ENCODE data around the gene PNMA6E. TPM values are rescaled to one million over a fixed set of nuclear protein-coding genes. Genes with fewer than 3 reads are reported as not detected.

The PNMA6E gene
- total and polyA plus RNA-seq, 9 of the 15 experiments (the other 6 are each of a cell fraction or from before 2014, with no cell fraction given) = 0.03 TPM; not detected in 8

GRCh38 chrX:153361781-153362397, 39.3 kb downstream of the PNMA6E start:
- intact Hi-C loops (cut with micrococcal nuclease) = no loop called here
- no peak overlapping the region for H3K4me2 ChIP-seq (ENCODE audit: insufficient read depth, low read length)
- POLR2A ChIA-PET = no interaction called here
- no peaks in the 10 kb centered on the region for H3K79me2 ChIP-seq (ENCODE audit: control insufficient read depth, insufficient read depth, low read length)
- no peaks in the 10 kb centered on the region for H3K27me3 ChIP-seq (ENCODE audit: control insufficient read depth in 2 of 2, insufficient read depth in 2 of 2, low read length in 2 of 2)
- ATAC-seq (no peak), DNase-seq (ENCODE audit: extremely low read depth in 1 of 4, low spot score in 3 of 4) (no peak), FAIRE-seq (no peak)
- no peak overlapping the region for H2AFZ ChIP-seq (ENCODE audit: low read depth, low read length)
- H3K36me3 ChIP-seq (ENCODE audit: control insufficient read depth, insufficient read depth, low read length) = no peaks in the 10 kb centered on the region
- H3K4me1 ChIP-seq (replicated peaks in 1 of 2; ENCODE audit: control insufficient read depth in 2 of 2, insufficient read depth in 2 of 2, low read length in 2 of 2) = 0 out of 5 replicates have a peak, but pooled peaks cover 0 to 3% of the 10 kb centered on the region in 2 experiments
- no peaks in the 10 kb centered on the region for H3K9me3 ChIP-seq (replicated peaks; ENCODE audit: control insufficient read depth, insufficient read depth, low read depth, low read length)
- 0% methylated on average over 2 of the region's 2 CpGs for WGBS (ENCODE audit: insufficient coverage, low coverage, missing lambda C conversion rate)
- no peaks in the 10 kb centered on the region for H4K20me1 ChIP-seq (replicated peaks; ENCODE audit: control insufficient read depth, insufficient read depth, low read length)
- H3K9me1 ChIP-seq (ENCODE audit: control insufficient read depth, insufficient read depth, low read length) = no peaks in the 10 kb centered on the region
- CTCF ChIA-PET (ENCODE audit: low intra/inter-chr PET ratio) = no interaction called here
- in situ Hi-C loops (cut with MboI) = no loop called here
- H3K27ac ChIP-seq (ENCODE audit: extremely low read depth, low read depth, low read length) = no peak overlapping the region
- BruUV-seq (replicated peaks) = no TSS peak
- H3K4me3 ChIP-seq = no peak overlapping the region
- H3K9ac ChIP-seq (ENCODE audit: insufficient read depth in 1 of 2, low read depth in 2 of 2, low read length in 2 of 2) = no peak overlapping the region
- TF ChIP-seq SRSF1 (IDR thresholded peaks at IDR 0.05; ENCODE audit: low read depth, low read length) = no peak
- TF ChIP-seq, protein P1, sequence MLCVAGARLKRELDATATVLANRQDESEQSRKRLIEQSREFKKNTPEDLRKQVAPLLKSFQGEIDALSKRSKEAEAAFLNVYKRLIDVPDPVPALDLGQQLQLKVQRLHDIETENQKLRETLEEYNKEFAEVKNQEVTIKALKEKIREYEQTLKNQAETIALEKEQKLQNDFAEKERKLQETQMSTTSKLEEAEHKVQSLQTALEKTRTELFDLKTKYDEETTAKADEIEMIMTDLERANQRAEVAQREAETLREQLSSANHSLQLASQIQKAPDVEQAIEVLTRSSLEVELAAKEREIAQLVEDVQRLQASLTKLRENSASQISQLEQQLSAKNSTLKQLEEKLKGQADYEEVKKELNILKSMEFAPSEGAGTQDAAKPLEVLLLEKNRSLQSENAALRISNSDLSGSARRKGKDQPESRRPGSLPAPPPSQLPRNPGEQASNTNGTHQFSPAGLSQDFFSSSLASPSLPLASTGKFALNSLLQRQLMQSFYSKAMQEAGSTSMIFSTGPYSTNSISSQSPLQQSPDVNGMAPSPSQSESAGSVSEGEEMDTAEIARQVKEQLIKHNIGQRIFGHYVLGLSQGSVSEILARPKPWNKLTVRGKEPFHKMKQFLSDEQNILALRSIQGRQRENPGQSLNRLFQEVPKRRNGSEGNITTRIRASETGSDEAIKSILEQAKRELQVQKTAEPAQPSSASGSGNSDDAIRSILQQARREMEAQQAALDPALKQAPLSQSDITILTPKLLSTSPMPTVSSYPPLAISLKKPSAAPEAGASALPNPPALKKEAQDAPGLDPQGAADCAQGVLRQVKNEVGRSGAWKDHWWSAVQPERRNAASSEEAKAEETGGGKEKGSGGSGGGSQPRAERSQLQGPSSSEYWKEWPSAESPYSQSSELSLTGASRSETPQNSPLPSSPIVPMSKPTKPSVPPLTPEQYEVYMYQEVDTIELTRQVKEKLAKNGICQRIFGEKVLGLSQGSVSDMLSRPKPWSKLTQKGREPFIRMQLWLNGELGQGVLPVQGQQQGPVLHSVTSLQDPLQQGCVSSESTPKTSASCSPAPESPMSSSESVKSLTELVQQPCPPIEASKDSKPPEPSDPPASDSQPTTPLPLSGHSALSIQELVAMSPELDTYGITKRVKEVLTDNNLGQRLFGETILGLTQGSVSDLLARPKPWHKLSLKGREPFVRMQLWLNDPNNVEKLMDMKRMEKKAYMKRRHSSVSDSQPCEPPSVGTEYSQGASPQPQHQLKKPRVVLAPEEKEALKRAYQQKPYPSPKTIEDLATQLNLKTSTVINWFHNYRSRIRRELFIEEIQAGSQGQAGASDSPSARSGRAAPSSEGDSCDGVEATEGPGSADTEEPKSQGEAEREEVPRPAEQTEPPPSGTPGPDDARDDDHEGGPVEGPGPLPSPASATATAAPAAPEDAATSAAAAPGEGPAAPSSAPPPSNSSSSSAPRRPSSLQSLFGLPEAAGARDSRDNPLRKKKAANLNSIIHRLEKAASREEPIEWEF (CRISPR knock-in tag; IDR thresholded peaks at IDR 0.05) = no peak
- peak; percentile 80 for TF ChIP-seq REST (IDR thresholded peaks at IDR 0.05; ENCODE audit: borderline replicate concordance)
- TF ChIP-seq REST (CRISPR knock-in tag; IDR thresholded peaks at IDR 0.05; ENCODE audit: low read depth) = no peak
- no peak for TF ChIP-seq SLC30A9 (CRISPR knock-in tag; IDR thresholded peaks at IDR 0.05)
- 0 out of 4 replicates have a peak, but pooled peaks of 1 of the 2 experiments have one; percentile 27 for TF ChIP-seq KDM1A (IDR thresholded peaks at IDR 0.05)
- 0 out of 2 replicates have a peak, but pooled peaks have one; percentile 14 for TF ChIP-seq MYC (IDR thresholded peaks at IDR 0.05; ENCODE audit: low read depth, low read length)
- TF ChIP-seq MYC (CRISPR knock-in tag; IDR thresholded peaks at IDR 0.05; ENCODE audit: borderline replicate concordance, low read depth) = no peak
- peak; percentile 57 for TF ChIP-seq L3MBTL2 (IDR thresholded peaks at IDR 0.05)

Measured in K562 (cell line).